ENCODE data around the gene HUNK.

GRCh38 chr21:31862078-31862477 lies 10.7 kb upstream of the HUNK start:
- TF ChIP-seq CTCF (IDR thresholded peaks at IDR 0.05) (no peak), ZFX (IDR thresholded peaks at IDR 0.05; ENCODE audit: borderline replicate concordance) (no peak)

All from 22Rv1 (cell line).